Midbrain (tissue), 1 donor: Measurements from ENCODE around the gene CFAP100.

Source experiments
- DNase-seq: peaks from one replicate; lab custom pipeline; 2025; lab: John Stamatoyannopoulos, UW

The CFAP100 gene

GRCh38 chr3:126356373-126357264 lies 38.1 kb upstream of the CFAP100 start:
- peak; percentile 57 for DNase-seq

GRCh38 chr3:126357295-126358037 lies 37.2 kb upstream of the CFAP100 start, which contains the start of gene KLF15:
KLF15 (minus strand) TSS chr3:126357408; CDS start chr3:126352922, 4,486 bp downstream.
- DNase-seq = peak; percentile 91

- peak; percentile 71 for DNase-seq
These were observed 36.5 kb upstream of the CFAP100 start for GRCh38 chr3:126358038-126358815.

GRCh38 chr3:126358816-126359181 lies 35.9 kb upstream of the CFAP100 start:
- no peak for DNase-seq

- no peak for DNase-seq
These were observed 34.5 kb upstream of the CFAP100 start for GRCh38 chr3:126360046-126360713.

GRCh38 chr3:126360714-126361060 lies 34.0 kb upstream of the CFAP100 start:
- no peak for DNase-seq

GRCh38 chr3:126361211-126361610 lies 33.5 kb upstream of the CFAP100 start:
- DNase-seq = no peak

GRCh38 chr3:126364130-126364695 lies 30.5 kb upstream of the CFAP100 start:
- DNase-seq = no peak

GRCh38 chr3:126364731-126365301 lies 29.9 kb upstream of the CFAP100 start:
- DNase-seq = no peak

GRCh38 chr3:126365351-126366277 lies 29.1 kb upstream of the CFAP100 start:
- DNase-seq = no peak

- no peak for DNase-seq
These were observed 27.3 kb upstream of the CFAP100 start for GRCh38 chr3:126367316-126367805.

GRCh38 chr3:126369490-126369889 lies 25.2 kb upstream of the CFAP100 start:
- DNase-seq = no peak

GRCh38 chr3:126370055-126370454 lies 24.7 kb upstream of the CFAP100 start:
- DNase-seq = no peak

GRCh38 chr3:126370606-126371005 lies 24.1 kb upstream of the CFAP100 start:
- no peak for DNase-seq

- no peak for DNase-seq
These were observed 23.5 kb upstream of the CFAP100 start for GRCh38 chr3:126371096-126371705.

- DNase-seq = no peak
These were observed 22.1 kb upstream of the CFAP100 start for GRCh38 chr3:126372413-126373145.

GRCh38 chr3:126373146-126373613 lies 21.5 kb upstream of the CFAP100 start:
- DNase-seq = no peak
